Vagina (tissue), 2 donors: Measurements from ENCODE around the gene B3GALNT2.
A peak's percentile ranks its signal among the peaks of the same experiment; 100 is the strongest.

Experiments
- POLR2A ChIP-seq, 2 donors: fragments of 450-650 bp; IDR thresholded peaks; one replicate each; pipeline ENCODE4 v1.6.1; 2017; ENCODE audit warnings: antibody characterized with exemption in 2 of 2, mild to moderate bottlenecking in 2 of 2, moderate library complexity in 2 of 2
- POLR2AphosphoS5 ChIP-seq, 2 donors: sonication (generic); formaldehyde crosslinking; IDR thresholded peaks; one replicate each; pipeline ENCODE4 v1.9.0; 2017; ENCODE audit warnings: antibody characterized with exemption in 2 of 2, mild to moderate bottlenecking in 2 of 2, low read depth in 1 of 2; ENCODE audit not compliant: insufficient read depth in 1 of 2
- TF ChIP-seq, protein P1 (sequence below), 3 experiments: fragments of 450-650 bp in 2 of 3; fragments of 200-600 bp in 1 of 3; sonication (generic) in 1 of 3; IDR thresholded peaks; one replicate each; pipeline ENCODE4 v1.5.1; 2017 to 2019; ENCODE audit warnings: antibody characterized with exemption in 3 of 3, mild to moderate bottlenecking in 2 of 3, moderate library complexity in 2 of 3

DNA sequence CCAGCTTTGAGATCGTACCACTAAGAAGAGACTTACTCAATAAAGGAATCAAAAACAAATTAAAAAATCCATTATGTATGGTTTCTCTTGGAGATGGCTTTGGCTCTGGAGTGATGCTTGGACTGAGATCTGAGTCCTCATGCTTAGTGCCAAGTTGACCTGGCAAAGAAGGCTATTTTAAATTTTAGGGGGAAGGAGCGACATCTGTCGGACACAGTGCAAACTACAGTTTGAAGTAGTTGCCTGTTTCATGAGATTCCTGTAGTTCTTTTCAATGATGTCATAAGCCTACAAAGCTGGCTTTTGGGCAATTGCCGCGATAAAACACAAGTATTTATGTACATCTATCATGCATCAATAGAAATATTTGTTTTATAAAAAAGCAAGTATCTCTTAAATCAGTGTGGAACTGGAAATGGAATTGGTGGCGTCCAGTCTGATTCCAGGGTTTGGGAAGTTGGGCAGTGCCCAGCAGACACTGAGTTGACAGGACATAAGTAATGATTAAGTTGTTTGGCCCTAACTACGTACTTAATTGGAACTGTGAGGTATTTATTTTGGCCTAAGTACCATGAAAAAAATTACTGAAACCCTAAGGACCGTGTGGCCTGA lies 87.1 kb downstream of the B3GALNT2 start:
- TF ChIP-seq, protein P1, sequence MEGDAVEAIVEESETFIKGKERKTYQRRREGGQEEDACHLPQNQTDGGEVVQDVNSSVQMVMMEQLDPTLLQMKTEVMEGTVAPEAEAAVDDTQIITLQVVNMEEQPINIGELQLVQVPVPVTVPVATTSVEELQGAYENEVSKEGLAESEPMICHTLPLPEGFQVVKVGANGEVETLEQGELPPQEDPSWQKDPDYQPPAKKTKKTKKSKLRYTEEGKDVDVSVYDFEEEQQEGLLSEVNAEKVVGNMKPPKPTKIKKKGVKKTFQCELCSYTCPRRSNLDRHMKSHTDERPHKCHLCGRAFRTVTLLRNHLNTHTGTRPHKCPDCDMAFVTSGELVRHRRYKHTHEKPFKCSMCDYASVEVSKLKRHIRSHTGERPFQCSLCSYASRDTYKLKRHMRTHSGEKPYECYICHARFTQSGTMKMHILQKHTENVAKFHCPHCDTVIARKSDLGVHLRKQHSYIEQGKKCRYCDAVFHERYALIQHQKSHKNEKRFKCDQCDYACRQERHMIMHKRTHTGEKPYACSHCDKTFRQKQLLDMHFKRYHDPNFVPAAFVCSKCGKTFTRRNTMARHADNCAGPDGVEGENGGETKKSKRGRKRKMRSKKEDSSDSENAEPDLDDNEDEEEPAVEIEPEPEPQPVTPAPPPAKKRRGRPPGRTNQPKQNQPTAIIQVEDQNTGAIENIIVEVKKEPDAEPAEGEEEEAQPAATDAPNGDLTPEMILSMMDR (IDR thresholded peaks at IDR 0.05): peak; percentile 72 to 89 (median 83)
- TF ChIP-seq POLR2A (IDR thresholded peaks at IDR 0.05) (no peak), POLR2AphosphoS5 (IDR thresholded peaks at IDR 0.05; ENCODE audit: insufficient read depth in 1 of 2, low read depth in 1 of 2) (peak in 1 of 2 donors; percentile 37)
